DND-41 (cell line): Measurements from ENCODE around the gene DCLK3.

Experiments
- ATAC-seq: fragments of 200-7000 bp; cut with Tn5 transposase; 3 replicates; pipeline ENCODE4 v1.9.1; 2021; ENCODE audit warnings: low read depth; ENCODE audit not compliant: insufficient read depth
- DNase-seq: peaks from one replicate; pipeline ENCODE4 v3.0.0-alpha.2; 2020
- H2AFZ ChIP-seq: 2 replicates; pipeline ENCODE4 v1.6.0; 2012; ENCODE audit warnings: low read depth, low read length
- H3K27ac ChIP-seq: 2 replicates; pipeline ENCODE4 v1.5.1; 2012; ENCODE audit warnings: low read length, inconsistent platforms
- H3K27me3 ChIP-seq: fragments of 200-600 bp; sonication (generic); 2 replicates; pipeline ENCODE4 v1.6.0; 2012; ENCODE audit warnings: low read length, mild to moderate bottlenecking, inconsistent platforms; ENCODE audit not compliant: insufficient read depth, poor library complexity
- H3K36me3 ChIP-seq: 2 replicates; pipeline ENCODE4 v1.5.1; 2012; ENCODE audit warnings: low read length, inconsistent platforms; ENCODE audit not compliant: insufficient read depth
- H3K4me1 ChIP-seq: 2 replicates; pipeline ENCODE4 v1.5.1; 2012; ENCODE audit warnings: mild to moderate bottlenecking, low read length; ENCODE audit not compliant: insufficient read depth
- H3K4me2 ChIP-seq: 2 replicates; pipeline ENCODE4 v1.6.0; 2012; ENCODE audit warnings: mild to moderate bottlenecking, moderate library complexity, low read length, inconsistent platforms; ENCODE audit not compliant: insufficient read depth
- H3K4me3 ChIP-seq, 2 experiments: fragments of 200-600 bp in 1 of 2; shearing (Covaris generic) in 1 of 2; 2 replicates each; pipeline ENCODE4 v1.5.1; 2012 to 2016; ENCODE audit warnings: inconsistent platforms in 2 of 2, low read length in 2 of 2, mild to moderate bottlenecking in 2 of 2, low read depth in 1 of 2, moderate library complexity in 1 of 2
- H3K79me2 ChIP-seq: 2 replicates; pipeline ENCODE4 v1.6.0; 2012; ENCODE audit warnings: low read length, inconsistent platforms; ENCODE audit not compliant: insufficient read depth
- H3K9ac ChIP-seq: 2 replicates; pipeline ENCODE4 v1.6.0; 2012; ENCODE audit warnings: low read depth, mild to moderate bottlenecking, inconsistent platforms, low read length, moderate library complexity
- H3K9me3 ChIP-seq: 2 replicates; pipeline ENCODE4 v1.5.1; 2012; ENCODE audit warnings: low read length, moderate library complexity, mild to moderate bottlenecking, inconsistent platforms; ENCODE audit not compliant: insufficient read depth, severe bottlenecking
- H4K20me1 ChIP-seq: 2 replicates; pipeline ENCODE4 v1.6.0; 2012; ENCODE audit warnings: low read length; ENCODE audit not compliant: insufficient read depth
- EZH2 ChIP-seq: IDR thresholded peaks from 3 replicates; pipeline ENCODE4 v1.6.1; 2012; ENCODE audit warnings: borderline replicate concordance, low read depth, mild to moderate bottlenecking, moderate library complexity, low read length, inconsistent platforms; ENCODE audit not compliant: severe bottlenecking
- TF ChIP-seq, protein P1 (sequence below): IDR thresholded peaks from 2 replicates; pipeline ENCODE4 v1.5.1; 2012; ENCODE audit warnings: borderline replicate concordance, low read length, moderate library complexity, mild to moderate bottlenecking; ENCODE audit not compliant: poor library complexity, severe bottlenecking; ENCODE audit errors: extremely low read depth

DCLK3 gene

DNA sequence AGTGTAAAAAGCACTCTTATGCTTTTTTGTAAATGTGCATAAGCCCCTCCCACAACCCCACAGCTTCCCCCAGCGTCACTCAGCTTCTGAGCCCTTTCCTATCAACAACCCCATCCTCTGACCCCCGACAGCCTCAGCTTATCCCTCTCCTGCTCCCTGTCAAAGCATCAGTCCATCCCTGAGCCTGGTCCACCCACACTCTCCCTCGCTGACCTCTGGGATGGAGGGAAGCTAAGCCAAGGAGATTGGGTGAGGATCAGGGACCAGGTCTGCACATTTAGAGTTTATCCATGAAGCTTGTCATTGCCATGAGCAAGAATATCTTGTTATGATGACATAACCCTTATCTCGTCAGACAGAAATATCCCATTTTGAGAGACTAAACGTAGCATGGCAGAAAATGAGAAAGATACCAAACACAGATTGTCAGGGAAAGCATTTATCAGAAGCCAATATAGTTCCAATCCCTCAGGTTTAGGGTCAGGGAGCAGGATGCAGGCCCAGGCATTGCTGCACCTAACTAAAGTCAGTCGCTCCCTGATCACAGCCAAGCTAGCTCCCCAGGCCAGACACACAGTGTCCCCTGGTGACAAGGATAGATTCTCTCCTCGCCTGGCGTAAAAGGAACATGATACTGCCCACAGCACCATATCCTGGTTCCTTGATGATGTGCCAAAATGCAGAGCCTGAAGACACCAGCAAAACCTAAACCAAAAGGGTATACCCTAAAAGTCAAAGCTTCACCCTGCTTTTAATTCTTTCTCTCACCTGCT is 66.9 kb downstream of the DCLK3 start:
- DNase-seq (no peak), ATAC-seq (no peak)
- no peaks in the 10 kb centered on the region for H3K9me3 ChIP-seq

DNA sequence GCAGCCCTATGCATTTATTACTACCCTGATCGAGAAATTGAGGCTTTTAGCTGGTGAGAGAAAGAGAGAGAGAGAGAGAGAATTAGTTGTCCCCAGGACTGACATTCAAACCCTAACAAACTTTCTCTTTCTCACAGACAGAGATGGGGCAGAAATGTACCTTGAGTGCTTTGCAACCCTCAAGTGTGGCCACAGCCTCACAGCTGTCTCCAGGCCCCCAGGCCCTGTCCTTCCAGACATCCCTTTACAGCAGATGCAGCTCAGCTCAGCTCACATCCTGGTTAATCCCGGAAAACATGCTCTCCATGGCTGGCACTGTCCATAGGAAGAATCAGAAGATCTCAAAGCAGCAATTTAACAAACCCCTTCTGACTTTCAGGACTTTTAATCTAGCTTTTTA is 67.6 kb downstream of the DCLK3 start:
- H3K4me1 ChIP-seq: no peaks in the 10 kb centered on the region
- no peak overlapping the region for H3K27ac ChIP-seq
- H3K9me3 ChIP-seq: no peaks in the 10 kb centered on the region
- no peaks in the 10 kb centered on the region for H3K36me3 ChIP-seq
- DNase-seq: no peak
- H3K4me2 ChIP-seq: no peak overlapping the region
- no peaks in the 10 kb centered on the region for H3K79me2 ChIP-seq
- H3K4me3 ChIP-seq: no peak overlapping the region
- peaks cover 13% of the 10 kb centered on the region for H3K27me3 ChIP-seq
- H2AFZ ChIP-seq: no peak overlapping the region
- no peak for ATAC-seq
- no peak for TF ChIP-seq EZH2
- TF ChIP-seq, protein P1, sequence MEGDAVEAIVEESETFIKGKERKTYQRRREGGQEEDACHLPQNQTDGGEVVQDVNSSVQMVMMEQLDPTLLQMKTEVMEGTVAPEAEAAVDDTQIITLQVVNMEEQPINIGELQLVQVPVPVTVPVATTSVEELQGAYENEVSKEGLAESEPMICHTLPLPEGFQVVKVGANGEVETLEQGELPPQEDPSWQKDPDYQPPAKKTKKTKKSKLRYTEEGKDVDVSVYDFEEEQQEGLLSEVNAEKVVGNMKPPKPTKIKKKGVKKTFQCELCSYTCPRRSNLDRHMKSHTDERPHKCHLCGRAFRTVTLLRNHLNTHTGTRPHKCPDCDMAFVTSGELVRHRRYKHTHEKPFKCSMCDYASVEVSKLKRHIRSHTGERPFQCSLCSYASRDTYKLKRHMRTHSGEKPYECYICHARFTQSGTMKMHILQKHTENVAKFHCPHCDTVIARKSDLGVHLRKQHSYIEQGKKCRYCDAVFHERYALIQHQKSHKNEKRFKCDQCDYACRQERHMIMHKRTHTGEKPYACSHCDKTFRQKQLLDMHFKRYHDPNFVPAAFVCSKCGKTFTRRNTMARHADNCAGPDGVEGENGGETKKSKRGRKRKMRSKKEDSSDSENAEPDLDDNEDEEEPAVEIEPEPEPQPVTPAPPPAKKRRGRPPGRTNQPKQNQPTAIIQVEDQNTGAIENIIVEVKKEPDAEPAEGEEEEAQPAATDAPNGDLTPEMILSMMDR: no peak
- no peaks in the 10 kb centered on the region for H4K20me1 ChIP-seq
- H3K9ac ChIP-seq: no peak overlapping the region

More for the DNA sequence above, 66.9 kb downstream of the DCLK3 start:
- Histone ChIP-seq H3K9ac (no peak overlapping the region), H3K4me2 (no peak overlapping the region), H3K4me3 (no peak overlapping the region), H3K27me3 (peaks cover 13% of the 10 kb centered on the region), H3K4me1 (no peaks in the 10 kb centered on the region), H3K36me3 (no peaks in the 10 kb centered on the region), H3K27ac (no peak overlapping the region), H4K20me1 (no peaks in the 10 kb centered on the region), H2AFZ (no peak overlapping the region), H3K79me2 (no peaks in the 10 kb centered on the region)
- TF ChIP-seq, protein P1: no peak
- TF ChIP-seq EZH2: no peak

GRCh38 chr3:36695769-36696137 is 68.6 kb downstream of the DCLK3 start:
- no peaks in the 10 kb centered on the region for H3K36me3 ChIP-seq
- no peak for DNase-seq
- H3K9me3 ChIP-seq: no peaks in the 10 kb centered on the region
- no peak overlapping the region for H3K4me2 ChIP-seq
- no peaks in the 10 kb centered on the region for H3K79me2 ChIP-seq
- no peak overlapping the region for H3K27ac ChIP-seq
- no peak overlapping the region for H3K4me3 ChIP-seq
- no peak for TF ChIP-seq EZH2
- TF ChIP-seq, protein P1: no peak
- ATAC-seq: no peak
- H3K9ac ChIP-seq: no peak overlapping the region
- no peaks in the 10 kb centered on the region for H4K20me1 ChIP-seq
- H3K4me1 ChIP-seq: no peaks in the 10 kb centered on the region
- peaks cover 13% of the 10 kb centered on the region for H3K27me3 ChIP-seq
- no peak overlapping the region for H2AFZ ChIP-seq
